ENCODE results near the gene RPS19BP1.
A peak's percentile ranks its signal among the peaks of the same experiment; 100 is the strongest.
"Not testable (repeated sequence)": the region's sequence is repeated elsewhere in the genome, so short reads cannot be mapped to it uniquely, and the experiment has no call there.

The RPS19BP1 gene

GRCh38 chr22:39527481-39527961, 5.0 kb downstream of the RPS19BP1 start:
- no peak for DNase-seq

- DNase-seq: no peak
Measured at GRCh38 chr22:39526736-39527171, 5.8 kb downstream of the RPS19BP1 start.

GRCh38 chr22:39525658-39525975, 6.9 kb downstream of the RPS19BP1 start:
- no peak for DNase-seq

GRCh38 chr22:39524753-39525657, 7.5 kb downstream of the RPS19BP1 start:
- no peak for DNase-seq

- DNase-seq: no peak
Measured at GRCh38 chr22:39524089-39524752, 8.3 kb downstream of the RPS19BP1 start.

GRCh38 chr22:39522567-39523300, 9.8 kb downstream of the RPS19BP1 start:
- no peak for DNase-seq

GRCh38 chr22:39522091-39522490, 10.5 kb downstream of the RPS19BP1 start:
- DNase-seq: not testable (repeated sequence)

GRCh38 chr22:39521106-39521885, 11.3 kb downstream of the RPS19BP1 start:
- DNase-seq: not testable (repeated sequence)

- DNase-seq: peak; percentile 95
Measured at GRCh38 chr22:39520226-39521105, 12.1 kb downstream of the RPS19BP1 start, which contains the start of gene ATF4. Gene ATF4, plus strand, starts transcription at chr22:39520562. Its CDS starts 884 bp downstream, at chr22:39521446.

GRCh38 chr22:39519681-39520225, 12.8 kb downstream of the RPS19BP1 start:
- DNase-seq: no peak

- no peak for DNase-seq
Measured at GRCh38 chr22:39518996-39519680, 13.4 kb downstream of the RPS19BP1 start.

GRCh38 chr22:39518144-39518786, 14.3 kb downstream of the RPS19BP1 start:
- no peak for DNase-seq

GRCh38 chr22:39517470-39517869, 15.1 kb downstream of the RPS19BP1 start:
- DNase-seq: no peak

GRCh38 chr22:39515266-39516050, 17.1 kb downstream of the RPS19BP1 start:
- no peak for DNase-seq

GRCh38 chr22:39514373-39514973, 18.1 kb downstream of the RPS19BP1 start:
- DNase-seq: peak; percentile 46 to 61

- DNase-seq: no peak
Measured at GRCh38 chr22:39513791-39514190, 18.8 kb downstream of the RPS19BP1 start.

GRCh38 chr22:39512026-39512425, 20.5 kb downstream of the RPS19BP1 start:
- DNase-seq: no peak

- DNase-seq: no peak
Measured at GRCh38 chr22:39511226-39511625, 21.3 kb downstream of the RPS19BP1 start.
